HG03108 (cell line): ENCODE results near the gene NIP7.
"Not testable (repeated sequence)": the region's sequence is repeated elsewhere in the genome, so short reads cannot be mapped to it uniquely, and the experiment has no call there.

Experiments
- ATAC-seq: cut with Tn5 transposase; IDR thresholded peaks from one replicate; pipeline ENCODE4 v1.9.1; 2021; ENCODE audit warnings: moderate library complexity; ENCODE audit not compliant: unreplicated experiment

The NIP7 gene

DNA sequence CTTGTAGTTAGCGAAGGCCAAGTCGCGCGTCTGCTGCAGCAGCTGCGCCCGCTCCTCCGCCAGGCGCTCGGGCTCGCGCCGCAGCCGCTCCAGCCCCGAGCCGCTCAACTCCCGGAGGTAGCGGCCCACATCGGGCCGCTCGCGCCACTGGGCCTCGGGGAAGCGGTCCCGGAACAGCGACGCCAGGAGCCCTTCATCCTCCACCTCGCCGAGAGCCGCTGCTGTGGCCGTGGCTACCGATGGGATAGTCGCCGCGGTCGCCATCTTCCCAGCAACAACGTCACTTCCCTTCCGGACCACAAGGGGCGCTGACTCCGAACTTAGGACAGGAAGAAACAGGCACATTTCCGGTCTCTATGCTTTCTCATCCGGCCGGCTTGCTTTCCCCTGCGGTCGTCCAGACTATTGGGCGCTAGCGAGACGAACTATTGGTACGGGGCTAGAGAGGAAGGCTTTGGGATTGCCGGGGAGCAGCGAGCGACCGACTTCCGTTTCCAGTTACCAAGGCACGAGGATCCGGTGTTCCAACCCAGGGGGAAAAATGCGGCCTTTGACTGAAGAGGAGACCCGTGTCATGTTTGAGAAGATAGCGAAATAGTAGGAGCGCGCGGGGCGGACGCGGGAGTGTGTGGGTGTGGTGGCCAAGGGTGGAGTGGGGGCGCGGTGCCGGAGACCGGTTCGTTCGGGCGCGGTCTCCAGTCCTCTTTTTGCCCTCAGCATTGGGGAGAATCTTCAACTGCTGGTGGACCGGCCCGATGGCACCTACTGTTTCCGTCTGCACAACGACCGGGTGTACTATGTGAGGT, at the start of gene NIP7, which contains the start of gene COG8:
Gene NIP7, plus strand, starts transcription at position 484 of the 806 bp plus-strand sequence. Its CDS starts 58 bp downstream, at position 542.
Gene COG8, minus strand, starts transcription at position 276 of the 806 bp plus-strand sequence. Its CDS starts 12 bp downstream, at position 264.
- peak; percentile 82 for ATAC-seq

DNA sequence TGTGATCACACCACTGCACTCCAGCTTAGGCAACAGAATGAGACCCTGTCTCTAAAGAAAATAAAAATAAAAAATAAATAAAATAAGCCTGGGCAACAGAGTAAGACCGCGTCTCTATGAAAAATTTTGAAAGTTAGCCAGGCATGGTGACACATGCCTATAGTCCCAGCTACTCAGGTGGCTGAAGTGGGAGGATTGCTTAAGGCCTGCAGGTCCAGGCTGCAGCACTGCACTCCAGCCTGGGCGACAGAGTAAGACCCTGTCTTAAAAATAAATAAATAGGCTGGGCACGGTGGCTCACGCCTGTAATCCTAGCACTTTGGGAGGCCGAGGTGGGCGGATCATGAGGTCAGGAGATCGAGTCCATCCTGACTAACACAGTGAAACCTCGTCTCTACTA, 47.9 kb upstream of the NIP7 start:
- not testable (repeated sequence) for ATAC-seq

DNA sequence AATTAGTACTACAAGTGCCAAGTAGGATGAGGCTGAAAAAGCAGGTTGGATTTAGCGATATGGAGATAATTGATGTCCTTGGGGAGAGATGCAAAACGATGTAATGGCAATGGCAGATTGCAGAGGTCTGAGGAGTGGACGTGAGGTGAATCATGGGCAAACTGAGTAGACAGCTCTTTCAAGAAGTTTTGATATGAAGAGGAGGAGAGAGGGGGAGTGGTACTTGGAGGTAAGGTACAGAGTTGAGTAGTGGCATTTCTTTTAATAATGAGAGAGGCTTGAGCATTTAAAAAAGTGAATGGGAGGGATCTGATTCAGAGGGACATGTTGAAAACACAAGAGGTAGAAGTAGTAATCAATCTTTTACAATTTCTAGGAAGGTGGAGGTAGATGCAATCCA, 46.2 kb upstream of the NIP7 start:
- ATAC-seq, result no peak

DNA sequence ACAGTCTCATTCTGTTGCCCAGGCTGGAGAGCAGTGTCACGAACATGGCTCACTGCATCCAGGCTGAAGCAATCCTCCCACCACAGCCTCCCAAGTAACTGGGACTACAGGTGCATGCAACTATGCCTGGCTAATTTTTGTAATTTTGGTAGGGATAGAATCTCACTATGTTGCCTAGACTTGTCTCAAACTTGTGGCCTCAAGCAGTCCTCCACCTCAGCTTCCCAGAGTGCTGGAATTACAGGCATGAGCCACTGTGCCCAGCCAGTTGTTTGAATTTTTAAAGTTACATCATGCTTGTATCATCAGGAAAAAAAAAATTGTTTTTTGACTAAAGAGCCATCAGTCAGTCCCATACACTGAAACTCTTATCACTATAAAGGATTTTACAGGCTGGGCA, 45.5 kb upstream of the NIP7 start:
- ATAC-seq, result no peak

DNA sequence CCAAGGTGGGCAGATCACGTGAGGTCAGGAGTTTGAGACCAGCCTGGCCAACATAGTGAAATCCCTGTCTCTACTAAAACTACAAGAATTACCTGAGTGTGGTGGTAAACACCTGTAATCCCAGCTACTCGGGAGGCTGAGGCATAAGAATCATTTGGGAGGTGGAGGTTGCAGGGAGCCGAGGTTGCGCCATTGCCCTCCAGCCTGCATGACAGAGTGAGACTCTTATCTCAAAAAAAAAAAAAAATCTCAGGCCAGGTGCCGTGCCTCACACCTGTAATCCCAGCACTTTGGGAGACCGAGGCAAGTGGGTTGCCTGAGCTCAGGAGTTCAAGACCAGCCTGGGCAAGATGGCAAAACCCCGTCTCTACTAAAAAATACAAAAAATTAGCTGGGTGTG, 42.8 kb upstream of the NIP7 start:
- not testable (repeated sequence) for ATAC-seq

DNA sequence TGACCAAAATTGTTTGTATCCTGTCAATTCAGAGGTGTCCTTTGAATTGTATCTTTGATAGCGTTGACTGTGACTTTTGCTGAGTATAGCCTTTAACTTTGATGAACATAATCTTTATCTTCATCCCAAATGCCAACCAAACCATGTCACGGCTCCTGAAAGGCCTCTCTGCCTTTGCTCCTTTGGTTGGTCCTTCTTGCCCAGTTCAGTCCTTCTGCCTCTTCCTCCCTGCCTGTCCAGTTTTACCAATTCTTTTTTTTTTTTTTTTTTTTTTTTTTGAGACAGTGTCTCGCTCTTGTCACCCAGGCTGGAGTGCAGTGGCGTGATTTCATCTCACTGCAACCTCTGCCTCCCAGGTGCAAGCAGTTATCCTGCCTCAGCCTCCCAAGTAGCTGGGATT, 41.3 kb upstream of the NIP7 start:
- no peak for ATAC-seq

DNA sequence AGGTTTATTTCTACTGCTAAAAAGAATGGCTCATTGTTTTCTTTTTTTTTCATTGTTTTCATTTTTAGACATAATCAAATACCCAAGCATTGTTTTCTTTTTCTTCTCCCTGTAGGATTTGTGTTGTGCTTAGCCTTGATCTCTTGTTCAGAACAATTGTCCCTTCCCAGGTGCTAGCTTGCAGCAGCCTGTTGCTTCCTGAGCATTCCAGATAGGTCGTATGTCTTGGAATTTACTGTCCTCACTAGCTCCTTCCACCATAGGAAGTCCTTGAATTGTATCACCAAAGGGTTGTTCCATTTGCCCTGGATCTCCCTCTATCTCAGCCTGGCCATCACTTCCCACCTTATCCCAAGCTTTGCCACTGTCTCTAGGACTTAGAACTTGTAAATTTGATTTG, 38.4 kb upstream of the NIP7 start:
- ATAC-seq, result no peak

DNA sequence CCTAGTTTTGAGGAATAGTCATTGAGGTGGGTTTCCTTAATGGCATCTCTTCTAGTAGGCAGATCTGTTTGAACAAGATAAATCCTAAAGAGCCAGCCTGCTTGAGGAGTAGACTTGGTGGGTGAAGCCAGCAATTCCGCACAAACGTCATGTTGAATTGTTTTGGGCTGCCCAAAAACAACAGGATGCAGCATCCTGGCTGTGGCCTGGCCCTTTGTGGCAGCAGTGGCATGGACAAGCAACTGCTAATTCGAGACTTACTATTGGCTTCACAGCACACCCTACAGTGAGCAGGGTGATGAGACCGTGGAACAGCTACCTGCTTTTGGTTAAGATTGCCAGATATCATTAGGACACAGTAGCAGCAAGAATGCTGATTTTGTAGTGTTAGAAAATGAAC, 37.7 kb upstream of the NIP7 start:
- no peak for ATAC-seq

DNA sequence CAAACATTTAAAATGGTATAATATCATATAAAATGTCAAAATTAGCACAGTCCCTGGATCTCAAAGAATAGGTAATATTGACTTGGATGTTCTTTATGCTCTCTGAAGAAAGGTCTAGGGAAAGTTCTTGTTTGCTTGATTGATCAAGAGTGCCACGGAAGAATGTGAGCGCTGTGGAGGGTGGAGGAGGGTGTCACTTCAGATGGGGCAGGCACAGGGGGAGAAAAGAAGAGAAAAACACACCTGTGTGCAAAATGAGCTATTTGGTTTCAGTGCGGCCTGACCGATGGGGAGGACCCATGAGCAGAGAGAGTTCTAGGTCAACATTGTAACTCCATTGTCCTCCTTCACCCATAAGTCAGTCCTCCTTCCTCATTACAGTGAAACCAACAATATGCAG, 37.3 kb upstream of the NIP7 start:
- no peak for ATAC-seq

DNA sequence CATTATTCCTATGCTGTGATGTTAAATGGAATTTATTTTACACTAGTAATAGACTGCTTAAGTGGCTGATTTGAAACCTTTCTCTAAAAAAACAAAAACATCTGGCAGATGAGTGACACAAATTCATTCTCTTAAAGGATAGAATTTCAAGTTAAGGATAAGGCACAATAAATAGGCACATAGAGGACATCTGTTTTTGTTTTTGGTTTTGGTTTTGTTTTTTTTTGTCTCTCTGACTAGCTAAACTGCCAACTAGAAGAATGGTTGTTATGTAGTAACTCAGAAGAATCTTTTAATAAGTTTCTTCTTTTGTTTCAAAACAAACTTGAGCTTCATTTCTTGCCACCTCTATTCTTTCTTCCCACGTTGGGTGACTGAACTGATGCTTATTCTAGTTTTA, 33.5 kb upstream of the NIP7 start:
- no peak for ATAC-seq

DNA sequence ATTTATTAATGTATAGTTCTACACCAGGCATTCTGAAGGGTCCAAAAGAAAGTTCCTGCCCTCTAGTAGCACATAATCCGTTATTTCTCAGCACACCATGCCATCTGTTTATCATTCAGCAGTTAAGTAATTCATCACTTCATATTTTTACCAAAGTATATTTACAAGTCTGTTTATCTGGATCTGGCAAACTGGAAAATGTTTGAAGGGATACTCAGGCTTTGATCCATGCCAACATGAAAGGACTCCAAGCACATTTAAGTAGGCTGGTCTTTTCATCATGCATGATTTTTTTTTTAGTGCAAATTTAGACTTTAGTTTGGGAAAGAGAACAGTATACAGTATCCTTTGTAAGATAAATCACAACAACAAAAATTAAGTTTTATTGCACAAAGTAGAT, 32.5 kb upstream of the NIP7 start:
- ATAC-seq, result no peak

DNA sequence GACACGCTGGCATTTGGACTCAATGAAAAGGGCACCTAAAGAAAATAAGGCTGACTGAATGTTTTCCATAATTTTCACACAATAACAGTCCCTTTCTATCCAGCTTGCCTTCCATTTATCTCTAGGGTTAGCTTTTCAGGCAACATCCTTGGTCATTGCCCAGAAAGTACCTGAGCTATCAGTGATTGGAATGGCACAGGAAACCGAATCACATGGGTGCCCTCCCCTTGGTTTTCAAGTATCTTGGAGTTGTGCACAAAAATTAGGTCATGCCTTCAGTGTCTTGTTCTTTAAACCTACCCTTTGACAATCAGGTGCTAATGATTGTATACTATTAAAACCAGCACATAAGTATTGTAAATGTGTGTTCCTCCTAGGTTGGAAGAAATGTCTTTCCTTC, 31.7 kb upstream of the NIP7 start:
- no peak for ATAC-seq

DNA sequence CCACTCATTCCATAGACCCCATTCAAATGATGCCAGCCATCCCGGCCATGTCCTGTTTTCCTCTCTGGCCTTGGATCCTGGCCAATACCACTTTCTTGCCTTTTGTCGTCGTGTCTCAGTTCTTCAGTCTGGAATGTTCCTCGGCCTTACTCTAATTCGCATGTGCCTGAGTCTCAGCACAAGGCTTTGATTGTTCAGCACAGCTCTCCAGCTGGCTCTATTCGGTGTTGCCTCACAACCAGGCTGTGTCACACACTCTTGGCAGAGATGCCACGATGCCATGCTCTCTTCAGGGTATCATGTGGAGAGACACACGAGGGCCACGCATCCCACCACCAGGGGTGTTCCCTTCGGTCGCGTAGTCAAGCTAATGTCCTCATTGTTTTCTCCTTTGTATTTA, 30.3 kb upstream of the NIP7 start:
- ATAC-seq, result no peak

DNA sequence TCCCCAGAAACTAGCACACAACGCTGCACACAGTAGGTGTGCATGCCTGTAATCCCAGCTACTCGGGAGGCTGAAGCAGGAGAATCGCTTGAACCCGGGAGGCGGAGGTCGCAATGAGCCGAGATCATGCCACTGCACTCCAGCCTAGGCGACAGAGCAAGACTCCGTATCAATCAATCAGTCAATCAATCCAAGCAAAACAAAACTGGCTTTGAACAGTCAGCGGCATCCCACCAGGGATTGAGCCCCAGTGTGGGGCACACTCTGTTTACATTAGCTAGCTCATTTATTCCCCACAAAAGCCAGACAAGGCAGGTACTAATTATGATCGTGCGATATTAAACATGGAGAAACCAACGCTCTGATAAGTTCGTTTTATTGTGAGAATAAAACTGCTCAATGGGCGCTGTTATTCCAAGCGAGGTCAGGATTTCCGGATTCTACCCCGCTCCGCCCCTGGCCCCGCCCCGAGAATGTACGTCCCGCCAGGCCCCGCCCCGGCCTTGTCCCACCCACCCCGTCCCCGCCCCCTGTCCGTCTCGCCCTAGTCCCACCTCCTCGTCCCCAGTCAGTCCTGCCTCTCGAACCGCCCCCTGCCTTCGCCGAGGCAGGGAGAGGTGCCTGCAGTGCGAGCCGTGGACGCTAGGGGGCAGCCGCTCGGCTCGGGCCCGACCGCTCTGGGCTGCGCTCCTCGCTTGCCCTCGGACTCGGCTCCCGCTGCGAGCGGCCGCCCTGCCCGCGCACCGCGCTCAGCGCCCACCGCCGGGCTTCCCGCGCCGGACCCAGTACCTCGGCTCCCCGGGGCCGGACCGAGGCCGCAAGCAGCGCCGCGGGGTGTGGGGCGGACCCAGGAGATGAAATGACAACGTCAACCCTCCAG, 28.7 kb upstream of the NIP7 start, which contains the start of gene VPS4A:
Gene VPS4A, plus strand, starts transcription at position 698 of the 880 bp plus-strand sequence. Its CDS starts 162 bp downstream, at position 860.
- ATAC-seq, result peak; percentile 96

DNA sequence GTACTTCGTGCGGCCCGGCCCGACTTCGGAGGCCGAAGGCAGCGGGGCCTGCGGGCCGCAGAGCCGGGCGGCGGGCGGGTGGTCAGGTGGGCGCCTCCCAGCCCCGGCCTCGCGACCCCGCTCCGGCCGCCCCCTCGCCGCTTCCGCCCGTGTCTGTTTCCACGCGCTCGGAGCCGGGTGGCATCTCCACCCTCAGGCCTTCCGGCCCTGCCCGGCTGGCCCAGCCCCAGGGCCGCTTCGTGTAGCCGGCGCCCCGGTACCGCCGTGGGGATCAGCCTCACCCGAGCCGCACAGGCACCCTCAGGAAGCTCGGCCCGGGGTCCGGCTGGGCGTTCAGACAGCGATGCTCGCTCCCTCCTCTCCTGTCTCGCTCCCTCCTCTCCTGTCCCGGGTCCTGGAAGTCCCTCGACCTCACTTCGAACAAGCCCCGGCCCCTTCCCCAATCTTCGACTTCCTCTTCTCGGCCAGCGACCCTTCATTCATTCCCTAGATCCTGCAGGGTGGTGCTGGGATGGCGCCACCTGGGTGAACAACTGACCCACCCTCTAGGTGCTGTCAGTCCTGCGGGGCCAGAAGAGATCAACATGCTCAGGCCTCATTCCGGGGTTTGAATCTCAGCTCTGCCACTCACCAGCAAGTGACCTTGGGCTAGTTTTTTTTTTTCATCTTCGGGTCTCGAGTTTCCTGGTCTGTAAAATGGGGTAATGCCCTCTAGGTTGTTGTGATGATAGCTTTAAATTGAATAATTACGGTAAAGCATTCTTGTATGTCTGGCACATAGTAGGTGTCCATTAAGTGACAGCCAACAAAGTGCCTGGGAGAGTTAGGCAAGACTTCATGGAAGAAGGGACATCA, 27.8 kb upstream of the NIP7 start:
- ATAC-seq, result peak; percentile 29

DNA sequence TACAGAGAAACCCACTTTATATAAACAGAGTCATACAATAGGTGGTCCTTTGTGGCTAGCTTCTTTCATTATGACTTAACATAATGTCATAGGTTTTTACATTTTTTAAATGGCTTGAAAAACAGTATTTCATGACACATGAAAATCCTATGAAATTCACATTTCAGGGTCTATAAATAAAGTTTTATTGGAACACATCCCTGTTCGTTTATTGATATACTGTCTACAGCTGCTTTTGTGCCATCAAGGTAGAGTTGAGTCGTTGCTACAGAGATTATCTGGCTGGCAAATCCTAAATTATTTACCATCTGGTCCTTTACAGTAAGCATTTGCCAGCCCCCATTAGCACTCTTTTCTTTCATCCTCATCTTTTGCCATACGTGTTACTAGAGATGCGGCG, 26.1 kb upstream of the NIP7 start:
- no peak for ATAC-seq

DNA sequence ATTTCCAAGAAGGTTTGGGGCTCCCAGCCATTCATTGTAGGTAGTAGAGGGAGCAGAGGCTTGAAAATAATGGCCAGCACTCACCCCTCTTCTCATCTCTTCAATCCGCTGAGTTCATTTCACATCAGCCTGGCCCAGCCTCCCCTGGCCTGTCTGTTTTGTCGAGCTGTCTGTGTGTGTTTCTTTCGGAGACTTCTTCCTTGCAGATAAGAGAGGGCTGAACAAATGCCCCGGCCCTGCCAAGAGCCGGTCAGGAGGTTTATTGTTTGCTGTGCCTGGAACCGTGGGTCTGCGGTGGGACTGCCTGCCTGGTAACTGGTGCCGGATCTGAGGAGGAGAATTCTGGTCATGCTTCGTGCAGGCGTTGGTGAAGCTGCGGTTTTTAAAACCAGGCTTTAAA, 25.0 kb upstream of the NIP7 start:
- ATAC-seq, result no peak

DNA sequence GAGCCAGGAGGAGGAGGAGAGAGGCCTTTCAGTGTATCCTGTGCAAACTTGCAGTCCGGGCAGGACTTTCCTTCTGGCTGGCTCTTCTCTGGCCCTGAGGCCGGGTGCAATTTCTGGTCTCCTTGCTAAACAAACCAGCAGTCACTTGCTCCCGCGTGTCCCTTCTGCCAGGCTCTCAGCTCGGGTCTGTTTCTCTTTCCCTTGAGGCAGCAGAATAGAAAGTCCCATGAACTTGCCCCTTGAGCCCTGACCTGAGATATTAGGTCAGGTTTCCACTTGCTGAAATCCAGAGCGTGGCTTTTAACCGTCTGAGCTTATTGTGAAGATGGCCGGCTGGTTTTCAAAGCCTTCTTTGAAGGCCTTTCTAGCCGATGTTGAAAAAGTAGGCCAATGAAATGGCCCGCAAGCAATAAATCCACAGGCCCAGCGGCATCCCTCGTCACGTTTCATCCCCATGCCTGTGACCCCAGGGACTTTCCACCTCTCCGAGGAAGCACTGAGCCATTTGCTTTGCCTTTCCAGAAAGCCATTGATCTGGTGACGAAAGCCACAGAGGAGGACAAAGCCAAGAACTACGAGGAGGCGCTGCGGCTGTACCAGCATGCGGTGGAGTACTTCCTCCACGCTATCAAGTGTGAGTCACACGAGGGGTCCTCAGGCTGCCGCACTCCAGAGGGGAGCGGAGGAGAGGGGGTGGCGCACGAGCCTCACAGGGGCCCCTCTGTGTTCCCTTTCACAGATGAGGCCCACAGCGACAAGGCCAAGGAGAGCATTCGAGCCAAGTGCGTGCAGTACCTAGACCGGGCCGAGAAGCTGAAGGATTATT, 23.9 kb upstream of the NIP7 start:
- no peak for ATAC-seq

DNA sequence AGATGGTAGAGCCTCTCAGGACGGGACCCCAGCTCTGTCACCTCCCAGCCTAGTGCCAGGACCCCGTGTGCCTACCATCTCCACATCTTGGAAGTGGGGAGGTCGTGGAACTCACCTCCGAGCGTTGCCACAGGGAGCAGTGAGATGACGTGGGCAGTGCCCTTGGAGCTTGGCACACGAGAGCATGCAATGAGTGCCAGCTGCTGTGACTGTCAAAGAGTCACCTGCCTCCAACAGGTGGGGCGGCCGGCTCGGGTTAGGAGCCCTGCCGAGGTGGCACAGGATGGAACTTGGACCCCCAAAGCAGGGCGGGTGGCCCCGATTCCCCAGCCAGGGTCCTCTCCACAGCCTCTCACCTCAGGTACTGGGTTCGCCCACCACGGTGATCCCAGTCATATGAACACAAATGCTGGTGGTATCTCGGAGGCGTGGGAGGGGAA, 23.0 kb upstream of the NIP7 start:
- ATAC-seq, result no peak
